ENCODE results near the gene C1orf74. TPM values are rescaled to one million over a fixed set of nuclear protein-coding genes. Genes with fewer than 3 reads are reported as not detected.
A peak's percentile ranks its signal among the peaks of the same experiment; 100 is the strongest.

Gene C1orf74
- total RNA-seq, 4 donors from 2014 or later, result 1.5 to 3.0 (median 2.2) TPM

DNA sequence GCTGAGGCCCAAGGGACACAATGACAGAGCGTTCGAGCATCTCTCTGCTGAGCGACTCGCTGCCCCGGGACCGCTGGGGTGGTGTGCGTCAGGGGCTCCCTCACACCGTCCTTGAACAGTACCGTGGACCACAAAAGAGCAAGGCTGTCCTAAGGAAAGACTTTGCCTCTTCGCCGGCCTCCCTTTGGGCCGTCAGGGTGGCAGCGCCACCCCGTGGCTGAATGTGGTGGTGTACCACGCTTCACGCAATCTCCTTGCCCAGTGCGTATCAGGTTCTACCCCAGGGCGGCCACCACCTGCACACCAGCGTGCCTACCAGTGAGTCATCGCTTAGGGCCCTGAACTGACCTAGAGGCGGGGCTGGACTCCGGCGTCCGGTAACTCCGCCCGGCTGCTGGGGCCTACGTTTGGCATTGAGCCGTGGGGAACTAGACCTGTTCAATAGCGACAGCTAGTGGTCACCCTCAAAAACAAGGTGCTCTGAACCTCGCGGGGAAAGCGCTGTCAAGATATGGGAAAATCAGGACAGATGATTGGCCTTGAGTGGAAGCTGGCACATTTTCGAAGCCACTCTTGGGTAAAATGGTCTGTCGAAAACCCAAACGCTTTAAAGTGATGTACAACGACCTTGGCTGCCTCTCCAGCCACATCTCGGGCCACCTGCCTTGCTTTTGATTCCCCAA is 36.6 kb downstream of the C1orf74 start:
- peaks cover 0 to 16% (median 3%) of the 10 kb centered on the region in 4 donors for H3K4me1 ChIP-seq
- TF ChIP-seq POLR2A (IDR thresholded peaks at IDR 0.05) (no peak), EP300 (IDR thresholded peaks at IDR 0.05) (peak; percentile 43 to 75)
- TF ChIP-seq, protein P1, sequence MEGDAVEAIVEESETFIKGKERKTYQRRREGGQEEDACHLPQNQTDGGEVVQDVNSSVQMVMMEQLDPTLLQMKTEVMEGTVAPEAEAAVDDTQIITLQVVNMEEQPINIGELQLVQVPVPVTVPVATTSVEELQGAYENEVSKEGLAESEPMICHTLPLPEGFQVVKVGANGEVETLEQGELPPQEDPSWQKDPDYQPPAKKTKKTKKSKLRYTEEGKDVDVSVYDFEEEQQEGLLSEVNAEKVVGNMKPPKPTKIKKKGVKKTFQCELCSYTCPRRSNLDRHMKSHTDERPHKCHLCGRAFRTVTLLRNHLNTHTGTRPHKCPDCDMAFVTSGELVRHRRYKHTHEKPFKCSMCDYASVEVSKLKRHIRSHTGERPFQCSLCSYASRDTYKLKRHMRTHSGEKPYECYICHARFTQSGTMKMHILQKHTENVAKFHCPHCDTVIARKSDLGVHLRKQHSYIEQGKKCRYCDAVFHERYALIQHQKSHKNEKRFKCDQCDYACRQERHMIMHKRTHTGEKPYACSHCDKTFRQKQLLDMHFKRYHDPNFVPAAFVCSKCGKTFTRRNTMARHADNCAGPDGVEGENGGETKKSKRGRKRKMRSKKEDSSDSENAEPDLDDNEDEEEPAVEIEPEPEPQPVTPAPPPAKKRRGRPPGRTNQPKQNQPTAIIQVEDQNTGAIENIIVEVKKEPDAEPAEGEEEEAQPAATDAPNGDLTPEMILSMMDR (IDR thresholded peaks at IDR 0.05), result peak; percentile 82 to 99 (median 87)
- H3K4me3 ChIP-seq, result peak overlapping the region in 2 of 4 donors; percentile 40 to 43
- H3K27ac ChIP-seq, result peak overlapping the region in 3 of 4 donors; percentile 4 to 52 (median 48)
- 15 to 22% methylated on average over 30 to 35 of the region's 37 CpGs for WGBS, 2 donors
- H3K36me3 ChIP-seq, result no peaks in the 10 kb centered on the region
- peak; percentile 76 to 83 for DNase-seq (ENCODE audit: low spot score in 2 of 2)
- no peaks in the 10 kb centered on the region for H3K27me3 ChIP-seq
- no peaks in the 10 kb centered on the region for H3K9me3 ChIP-seq

GRCh38 chr1:209746451-209747165 is 37.8 kb downstream of the C1orf74 start:
- H3K4me3 ChIP-seq, result no peak overlapping the region
- H3K9me3 ChIP-seq, result no peaks in the 10 kb centered on the region
- no peak for TF ChIP-seq POLR2A (IDR thresholded peaks at IDR 0.05)
- no peak for DNase-seq (ENCODE audit: low spot score in 2 of 2)
- no peak overlapping the region for H3K27ac ChIP-seq
- peaks cover 0 to 27% (median 5%) of the 10 kb centered on the region in 4 donors for H3K4me1 ChIP-seq
- H3K27me3 ChIP-seq, result no peaks in the 10 kb centered on the region
- H3K36me3 ChIP-seq, result no peaks in the 10 kb centered on the region
- 78 to 86% methylated on average over 4 of the region's 4 CpGs for WGBS, 2 donors

- WGBS, 2 donors, result 39 to 69% methylated on average over 2 of the region's 2 CpGs
- Histone ChIP-seq H3K9me3 (no peaks in the 10 kb centered on the region), H3K4me3 (no peak overlapping the region), H3K27me3 (no peaks in the 10 kb centered on the region), H3K27ac (peak overlapping the region in 2 of 4 donors; percentile 77 to 80), H3K36me3 (no peaks in the 10 kb centered on the region), H3K4me1 (peaks cover 0 to 29% (median 5%) of the 10 kb centered on the region in 4 donors)
- TF ChIP-seq, protein P1 (IDR thresholded peaks at IDR 0.05), result no peak
- peak in 1 of 2 donors; percentile 59 for TF ChIP-seq EP300 (IDR thresholded peaks at IDR 0.05)
- peak; percentile 26 to 63 for DNase-seq (ENCODE audit: low spot score in 2 of 2)
Observed at GRCh38 chr1:209743145-209743482, 41.2 kb downstream of the C1orf74 start.

- Histone ChIP-seq H3K27me3 (no peaks in the 10 kb centered on the region), H3K36me3 (no peaks in the 10 kb centered on the region), H3K4me1 (peaks cover 0 to 24% (median 5%) of the 10 kb centered on the region in 4 donors), H3K27ac (peak overlapping the region in 3 of 4 donors; percentile 52 to 80 (median 77)), H3K9me3 (no peaks in the 10 kb centered on the region), H3K4me3 (peak overlapping the region in 1 of 4 donors; percentile 31)
- DNase-seq (ENCODE audit: low spot score in 2 of 2), result no peak
- TF ChIP-seq POLR2A (IDR thresholded peaks at IDR 0.05) (no peak), EP300 (IDR thresholded peaks at IDR 0.05) (no peak)
- TF ChIP-seq, protein P1 (IDR thresholded peaks at IDR 0.05), result no peak
- WGBS, 2 donors, result 48 to 49% methylated on average over 8 of the region's 8 CpGs
Observed at GRCh38 chr1:209742409-209743144, 41.8 kb downstream of the C1orf74 start.

- no peak for DNase-seq (ENCODE audit: low spot score in 2 of 2)
- Histone ChIP-seq H3K27ac (peak overlapping the region in 3 of 4 donors; percentile 52 to 80 (median 77)), H3K9me3 (no peaks in the 10 kb centered on the region), H3K4me1 (peaks cover 0 to 20% (median 3%) of the 10 kb centered on the region in 4 donors), H3K27me3 (no peaks in the 10 kb centered on the region), H3K36me3 (no peaks in the 10 kb centered on the region), H3K4me3 (peak overlapping the region in 1 of 4 donors; percentile 31)
- TF ChIP-seq POLR2A (IDR thresholded peaks at IDR 0.05) (no peak), EP300 (IDR thresholded peaks at IDR 0.05) (no peak)
- TF ChIP-seq, protein P1 (IDR thresholded peaks at IDR 0.05), result no peak
- WGBS, 2 donors, result 74 to 79% methylated on average over 2 of the region's 2 CpGs
Observed at GRCh38 chr1:209741889-209742288, 42.5 kb downstream of the C1orf74 start.
